Measurements from ENCODE around the gene PRXL2B.

Gene PRXL2B

DNA sequence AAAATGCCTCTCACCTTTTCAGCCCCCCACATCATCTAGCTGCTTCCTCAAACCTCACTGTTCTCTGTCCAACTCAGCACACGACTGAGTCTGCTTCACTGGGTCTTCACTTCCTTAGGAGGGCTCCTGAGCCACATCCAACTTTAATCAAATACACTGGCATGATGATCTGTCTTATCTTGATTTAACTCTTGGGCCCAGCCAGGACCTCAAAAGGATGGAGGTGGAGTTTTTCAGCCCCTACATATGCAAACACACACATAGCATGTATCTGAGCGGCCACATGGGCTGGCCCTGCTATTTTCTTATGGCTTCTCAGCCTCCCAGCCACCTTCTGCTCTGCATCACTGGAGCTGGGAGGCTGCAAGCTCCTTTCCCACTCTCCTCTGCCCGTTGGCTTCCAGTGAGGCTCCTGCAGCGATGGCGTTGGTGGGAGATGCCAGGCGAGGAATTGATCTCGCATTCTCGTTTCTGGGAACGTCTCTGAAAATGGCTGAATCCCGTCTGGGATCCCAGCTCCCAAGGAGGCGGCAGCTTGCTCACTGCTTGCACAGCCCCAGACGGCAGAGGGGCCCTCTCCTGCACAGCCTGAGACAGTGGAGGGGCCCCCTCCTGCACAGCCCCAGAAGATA is 1.8 kb upstream of the PRXL2B start:
- CTCF ChIA-PET, result interaction anchor here (0.8 to 4.8 kb wide), 11 partner anchors 12 to 385 kb away, joined by 3 to 30 read pairs (median 6); partner anchors contain the start of gene TNFRSF14
- Histone ChIP-seq H3K36me3 (ENCODE audit: control insufficient read depth in 4 of 4, insufficient read depth in 4 of 4, low read length in 3 of 4) (peaks cover 0 to 13% (median 5%) of the 10 kb centered on the region in 4 experiments), H3K27me3 (replicated peaks in 2 of 5; ENCODE audit: control insufficient read depth in 4 of 5, insufficient read depth in 5 of 5, low read length in 4 of 5) (no peaks in the 10 kb centered on the region), H3K4me3 (ENCODE audit: control insufficient read depth in 1 of 7, extremely low read depth in 1 of 7, insufficient read depth in 4 of 7, low read depth in 2 of 7, low read length in 6 of 7) (peak overlapping the region in 6 of 7 experiments; percentile 42 to 86 (median 74)), H3K9me3 (ENCODE audit: control extremely low read depth in 1 of 5, control insufficient read depth in 4 of 5, insufficient read depth in 2 of 5, low read depth in 1 of 5, low read length in 4 of 5) (no peaks in the 10 kb centered on the region), H3K4me1 (ENCODE audit: control extremely low read depth in 1 of 4, control insufficient read depth in 4 of 4, insufficient read depth in 4 of 4, low read length in 3 of 4) (peaks cover 4 to 44% (median 37%) of the 10 kb centered on the region in 4 experiments), H3K27ac (ENCODE audit: insufficient read depth in 1 of 2, low read depth in 1 of 2, low read length in 2 of 2, poor library complexity in 1 of 2, severe bottlenecking in 2 of 2) (peak overlapping the region; percentile 83 to 93)
- peak in 2 of 3 donors; percentile 37 to 47 for DNase-seq
- 21% methylated on average over 9 of the region's 12 CpGs for WGBS (ENCODE audit: insufficient coverage)
- POLR2A ChIA-PET, result interaction anchor here (0.8 to 2.4 kb wide), 4 partner anchors 29 to 56 kb away, joined by 3 to 51 read pairs (median 4); partner anchors contain the start of gene TNFRSF14

DNA sequence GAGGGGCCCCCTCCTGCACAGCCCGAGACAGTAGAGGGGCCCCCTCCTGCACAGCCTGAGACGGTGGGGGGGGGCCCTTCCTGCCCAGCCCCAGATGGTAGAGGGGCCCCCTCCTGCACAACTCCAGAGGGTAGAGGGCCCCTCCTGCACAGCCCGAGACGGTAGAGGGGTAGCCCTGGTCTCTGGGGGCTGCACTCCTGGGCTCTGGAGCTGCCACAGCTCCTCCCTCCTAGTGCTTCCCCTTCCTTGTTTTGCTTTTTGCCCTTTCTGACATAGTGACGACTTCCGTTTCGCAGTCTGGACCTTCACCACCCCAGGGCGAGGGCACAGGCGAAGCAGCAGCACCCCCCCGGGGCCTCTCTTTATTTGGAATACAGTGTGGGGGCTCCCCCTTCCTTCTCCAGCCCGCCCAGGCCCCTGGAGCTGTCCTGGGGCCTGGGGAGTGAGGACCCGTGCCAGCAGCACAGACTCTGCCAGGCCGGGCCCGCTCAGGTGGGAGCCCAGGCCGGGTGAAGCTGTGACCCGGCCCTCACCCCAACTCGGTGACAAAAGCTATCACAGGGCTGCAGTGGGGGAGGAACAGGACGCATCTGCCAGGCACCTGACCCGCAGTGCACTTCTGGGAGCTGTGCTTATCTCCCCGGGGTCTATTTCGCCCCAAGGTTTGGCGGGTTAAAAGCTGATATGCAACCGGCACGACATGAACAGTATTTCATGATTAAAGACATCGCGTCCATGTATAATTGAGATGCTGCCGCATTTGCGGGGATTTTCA is 1.1 kb upstream of the PRXL2B start:
- CTCF ChIA-PET, result interaction anchor here (0.6 to 4.8 kb wide), 11 partner anchors 12 to 386 kb away, joined by 3 to 30 read pairs (median 6); partner anchors contain the start of gene TNFRSF14

DNA sequence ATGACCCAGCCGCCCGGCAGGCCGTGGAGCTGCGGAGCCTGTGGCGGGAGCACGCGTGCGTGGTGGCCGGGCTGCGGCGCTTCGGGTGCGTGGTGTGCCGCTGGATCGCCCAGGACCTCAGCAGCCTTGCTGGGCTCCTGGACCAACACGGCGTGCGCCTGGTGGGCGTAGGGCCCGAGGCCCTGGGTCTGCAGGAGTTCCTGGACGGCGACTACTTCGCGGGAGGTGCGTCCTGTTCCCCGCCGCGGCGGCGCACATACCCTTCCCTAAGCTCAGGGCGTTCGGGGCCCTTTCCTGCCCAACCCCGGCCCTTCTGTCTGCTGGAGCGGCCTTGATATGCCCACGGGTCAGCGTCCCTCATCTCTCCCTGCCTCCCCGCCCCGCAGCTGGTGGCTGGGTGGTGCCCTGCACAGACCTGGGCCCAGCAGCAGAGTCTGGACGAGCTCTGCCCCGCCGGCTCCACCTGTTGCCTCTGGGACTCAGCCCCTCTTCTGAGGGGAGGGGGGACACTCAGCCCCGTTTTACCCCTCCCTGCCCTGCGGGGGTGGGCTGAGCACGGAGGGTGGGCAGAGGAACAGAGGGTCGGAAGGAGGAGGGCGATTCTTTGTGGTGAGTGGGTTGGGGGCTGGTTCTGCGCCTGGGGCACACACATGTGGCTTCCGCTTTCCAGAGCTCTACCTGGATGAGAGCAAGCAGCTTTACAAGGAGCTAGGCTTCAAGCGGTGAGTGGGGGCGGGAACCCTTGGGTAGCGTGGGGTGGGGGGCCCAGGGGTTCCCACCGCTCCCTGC is 688 bp downstream of the PRXL2B start:
- peaks cover 0 to 13% (median 5%) of the 10 kb centered on the region in 4 experiments for H3K36me3 ChIP-seq (ENCODE audit: control insufficient read depth in 4 of 4, insufficient read depth in 4 of 4, low read length in 3 of 4)
- no peaks in the 10 kb centered on the region for H3K27me3 ChIP-seq (replicated peaks in 2 of 5; ENCODE audit: control insufficient read depth in 4 of 5, insufficient read depth in 5 of 5, low read length in 4 of 5)
- ChIA-PET CTCF (interaction anchor here (0.6 to 2.5 kb wide), 3 partner anchors 9 to 51 kb away, joined by 3 to 7 read pairs (median 3); no protein-coding TSS in a partner anchor), POLR2A (no interaction called here)
- H3K4me1 ChIP-seq (ENCODE audit: control extremely low read depth in 1 of 4, control insufficient read depth in 4 of 4, insufficient read depth in 4 of 4, low read length in 3 of 4), result peaks cover 4 to 44% (median 36%) of the 10 kb centered on the region in 4 experiments
- WGBS (ENCODE audit: insufficient coverage), result 7% methylated on average over 36 of the region's 52 CpGs
- no peak overlapping the region for H3K27ac ChIP-seq (ENCODE audit: insufficient read depth in 1 of 2, low read depth in 1 of 2, low read length in 2 of 2, poor library complexity in 1 of 2, severe bottlenecking in 2 of 2)
- H3K4me3 ChIP-seq (ENCODE audit: control insufficient read depth in 1 of 7, extremely low read depth in 1 of 7, insufficient read depth in 4 of 7, low read depth in 2 of 7, low read length in 6 of 7), result peak overlapping the region; percentile 52 to 86 (median 74)
- no peak for DNase-seq
- H3K9me3 ChIP-seq (ENCODE audit: control extremely low read depth in 1 of 5, control insufficient read depth in 4 of 5, insufficient read depth in 2 of 5, low read depth in 1 of 5, low read length in 4 of 5), result no peaks in the 10 kb centered on the region

More for the DNA sequence above, 1.1 kb upstream of the PRXL2B start:
- H3K4me1 ChIP-seq (ENCODE audit: control extremely low read depth in 1 of 4, control insufficient read depth in 4 of 4, insufficient read depth in 4 of 4, low read length in 3 of 4), result peaks cover 4 to 44% (median 37%) of the 10 kb centered on the region in 4 experiments
- H3K9me3 ChIP-seq (ENCODE audit: control extremely low read depth in 1 of 5, control insufficient read depth in 4 of 5, insufficient read depth in 2 of 5, low read depth in 1 of 5, low read length in 4 of 5), result no peaks in the 10 kb centered on the region
- peak overlapping the region; percentile 42 to 86 (median 74) for H3K4me3 ChIP-seq (ENCODE audit: control insufficient read depth in 1 of 7, extremely low read depth in 1 of 7, insufficient read depth in 4 of 7, low read depth in 2 of 7, low read length in 6 of 7)
- peaks cover 0 to 13% (median 5%) of the 10 kb centered on the region in 4 experiments for H3K36me3 ChIP-seq (ENCODE audit: control insufficient read depth in 4 of 4, insufficient read depth in 4 of 4, low read length in 3 of 4)
- POLR2A ChIA-PET, result interaction anchor here (0.7 to 2.4 kb wide), 8 partner anchors 24 to 1184 kb away, joined by 3 to 51 read pairs (median 4); partner anchors contain the start of genes PANK4 and TNFRSF14
- WGBS (ENCODE audit: insufficient coverage), result 0% methylated on average over 23 of the region's 28 CpGs
- DNase-seq, result peak; percentile 88 to 97 (median 95)
- peak overlapping the region; percentile 83 to 93 for H3K27ac ChIP-seq (ENCODE audit: insufficient read depth in 1 of 2, low read depth in 1 of 2, low read length in 2 of 2, poor library complexity in 1 of 2, severe bottlenecking in 2 of 2)
- no peaks in the 10 kb centered on the region for H3K27me3 ChIP-seq (replicated peaks in 2 of 5; ENCODE audit: control insufficient read depth in 4 of 5, insufficient read depth in 5 of 5, low read length in 4 of 5)

DNA sequence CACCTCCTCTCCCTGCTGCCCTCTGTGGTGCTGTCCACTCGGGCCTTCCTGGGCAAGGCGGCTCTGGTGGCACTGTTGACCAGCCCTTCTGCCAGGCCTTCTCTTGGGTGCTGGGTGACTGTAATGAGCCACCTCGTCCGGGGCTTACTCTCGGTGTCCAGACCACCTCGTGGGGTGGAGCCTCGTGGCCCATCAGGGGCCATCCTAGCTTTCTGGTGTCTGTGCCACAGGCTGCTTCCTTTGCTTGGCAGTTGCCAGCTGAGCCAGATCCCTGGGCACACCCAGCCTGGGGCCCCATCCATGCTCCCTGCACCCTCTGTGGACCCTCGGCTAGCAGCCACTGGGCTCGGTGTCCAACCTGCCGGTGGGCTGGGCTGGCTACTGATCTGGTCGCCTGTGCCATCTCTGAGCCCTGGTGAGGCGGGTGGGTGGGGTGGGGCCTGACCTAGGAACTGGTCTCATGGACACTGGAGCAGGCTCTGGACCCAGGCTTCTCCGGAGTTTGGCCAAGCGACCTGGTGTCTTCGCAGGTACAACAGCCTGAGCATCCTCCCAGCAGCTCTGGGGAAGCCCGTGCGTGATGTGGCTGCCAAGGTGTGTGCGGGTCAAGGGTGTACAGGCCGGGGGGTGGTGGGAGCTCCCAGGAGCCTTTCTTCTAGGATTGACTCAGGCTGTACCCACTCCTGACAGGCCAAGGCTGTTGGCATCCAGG is 1.4 kb downstream of the PRXL2B start:
- peak overlapping the region in 3 of 7 experiments; percentile 10 to 74 (median 74) for H3K4me3 ChIP-seq (ENCODE audit: control insufficient read depth in 1 of 7, extremely low read depth in 1 of 7, insufficient read depth in 4 of 7, low read depth in 2 of 7, low read length in 6 of 7)

DNA sequence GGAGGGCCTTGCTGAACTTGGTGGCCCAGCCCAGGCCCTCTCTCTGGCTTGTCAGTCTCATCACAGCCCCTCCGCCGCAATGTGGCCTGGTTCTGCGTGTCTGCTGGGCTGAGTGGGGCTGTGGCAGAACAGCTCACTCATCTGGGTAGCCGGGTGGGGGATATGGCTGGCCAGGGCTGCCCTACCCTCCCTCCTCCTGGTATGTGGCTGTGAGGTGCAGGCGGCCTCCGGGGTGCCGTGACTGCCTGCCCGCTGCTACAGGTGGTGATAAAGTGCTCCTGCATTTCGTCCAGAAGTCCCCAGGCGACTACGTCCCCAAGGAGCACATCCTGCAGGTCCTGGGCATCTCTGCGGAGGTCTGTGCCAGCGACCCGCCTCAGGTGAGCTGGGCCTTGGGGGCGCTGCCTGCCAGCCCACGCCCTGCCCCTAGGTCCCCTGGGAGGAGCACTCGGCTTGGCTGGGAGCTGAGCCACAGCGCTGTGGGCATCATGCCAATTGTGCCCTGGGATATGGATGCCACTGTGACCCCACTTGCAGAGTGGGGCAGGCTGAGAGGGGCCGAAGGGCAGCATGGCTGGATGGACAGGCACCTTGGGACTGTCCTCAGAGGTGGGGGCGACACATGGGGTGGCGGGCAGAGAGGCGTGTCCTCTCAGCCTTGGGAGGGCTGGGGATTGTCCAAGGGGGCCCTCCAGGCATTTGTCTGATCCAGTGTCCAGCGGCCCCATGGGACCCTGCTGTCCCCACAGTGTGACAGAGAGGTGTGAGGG is 2.3 kb downstream of the PRXL2B start:
- ChIA-PET CTCF (no interaction called here), POLR2A (no interaction called here)
- Histone ChIP-seq H3K27ac (ENCODE audit: insufficient read depth in 1 of 2, low read depth in 1 of 2, low read length in 2 of 2, poor library complexity in 1 of 2, severe bottlenecking in 2 of 2) (no peak overlapping the region), H3K4me1 (ENCODE audit: control extremely low read depth in 1 of 4, control insufficient read depth in 4 of 4, insufficient read depth in 4 of 4, low read length in 3 of 4) (peaks cover 4 to 42% (median 32%) of the 10 kb centered on the region in 4 experiments), H3K4me3 (ENCODE audit: control insufficient read depth in 1 of 7, extremely low read depth in 1 of 7, insufficient read depth in 4 of 7, low read depth in 2 of 7, low read length in 6 of 7) (no peak overlapping the region), H3K27me3 (replicated peaks in 2 of 5; ENCODE audit: control insufficient read depth in 4 of 5, insufficient read depth in 5 of 5, low read length in 4 of 5) (no peaks in the 10 kb centered on the region), H3K36me3 (ENCODE audit: control insufficient read depth in 4 of 4, insufficient read depth in 4 of 4, low read length in 3 of 4) (peaks cover 0 to 13% (median 5%) of the 10 kb centered on the region in 4 experiments), H3K9me3 (ENCODE audit: control extremely low read depth in 1 of 5, control insufficient read depth in 4 of 5, insufficient read depth in 2 of 5, low read depth in 1 of 5, low read length in 4 of 5) (no peaks in the 10 kb centered on the region)
- no peak for DNase-seq
- 92% methylated on average over 21 of the region's 23 CpGs for WGBS (ENCODE audit: insufficient coverage)

More for the DNA sequence above, 1.4 kb downstream of the PRXL2B start:
- H3K4me1 ChIP-seq (ENCODE audit: control extremely low read depth in 1 of 4, control insufficient read depth in 4 of 4, insufficient read depth in 4 of 4, low read length in 3 of 4), result peaks cover 4 to 41% (median 37%) of the 10 kb centered on the region in 4 experiments
- ChIA-PET POLR2A (no interaction called here), CTCF (interaction anchor here (1.1 kb wide), 1 partner anchor 23 kb away, joined by 3 read pairs; no protein-coding TSS in a partner anchor)
- no peak for DNase-seq
- 96% methylated on average over 19 of the region's 19 CpGs for WGBS (ENCODE audit: insufficient coverage)
- H3K9me3 ChIP-seq (ENCODE audit: control extremely low read depth in 1 of 5, control insufficient read depth in 4 of 5, insufficient read depth in 2 of 5, low read depth in 1 of 5, low read length in 4 of 5), result no peaks in the 10 kb centered on the region
- H3K27me3 ChIP-seq (replicated peaks in 2 of 5; ENCODE audit: control insufficient read depth in 4 of 5, insufficient read depth in 5 of 5, low read length in 4 of 5), result no peaks in the 10 kb centered on the region
- peaks cover 0 to 13% (median 5%) of the 10 kb centered on the region in 4 experiments for H3K36me3 ChIP-seq (ENCODE audit: control insufficient read depth in 4 of 4, insufficient read depth in 4 of 4, low read length in 3 of 4)
- H3K27ac ChIP-seq (ENCODE audit: insufficient read depth in 1 of 2, low read depth in 1 of 2, low read length in 2 of 2, poor library complexity in 1 of 2, severe bottlenecking in 2 of 2), result no peak overlapping the region

Measured in common myeloid progenitor, CD34-positive (primary cell).